Naive thymus-derived CD8-positive, alpha-beta T cell (primary cell): ENCODE results near the gene PTPRZ1. TPM values are rescaled to one million over a fixed set of nuclear protein-coding genes. Genes with fewer than 3 reads are reported as not detected.
A peak's percentile ranks its signal among the peaks of the same experiment; 100 is the strongest.

Experiments
- ATAC-seq, 2 donors: fragments of 150-1000 bp; cut with Tn5 transposase in 1 of 2; sonication (Bioruptor Pico), chemical (Tn5 transposase) in 1 of 2; 1 replicate in 1 of 2; 2 replicates in 1 of 2; pipeline ENCODE4 v1.10.0; 2021; ENCODE audit warnings: mild to moderate bottlenecking in 2 of 2, moderate library complexity in 2 of 2
- POLR2A ChIA-PET: fragments of 350-600 bp; sonication (Branson Sonifier 250); formaldehyde crosslinking; loops from one replicate; lab custom pipeline; 2021; ENCODE audit warnings: antibody characterized with exemption; lab: Charles Lee
- DNase-seq, 10 donors: peaks; one replicate each; pipeline versions ENCODE4 v3.0.0 to v3.0.0-alpha.2; 2020 to 2022
- H3K27ac Mint-ChIP-seq, 10 donors: one replicate each; pipeline ENCODE4 v1.8.0; 2020 to 2022; ENCODE audit warnings: mild to moderate bottlenecking in 10 of 10, mixed read lengths in 10 of 10, moderate library complexity in 4 of 10, inconsistent platforms in 1 of 10
- H3K27me3 Mint-ChIP-seq, 5 donors: one replicate each; pipeline ENCODE4 v1.8.0; 2021 to 2022; ENCODE audit warnings: mixed read lengths in 5 of 5
- H3K36me3 Mint-ChIP-seq, 3 donors: one replicate each; pipeline ENCODE4 v1.8.0; 2020 to 2022; ENCODE audit warnings: mixed read lengths in 3 of 3, mild to moderate bottlenecking in 2 of 3, inconsistent platforms in 1 of 3
- H3K4me1 Mint-ChIP-seq, 4 donors: one replicate each; pipeline ENCODE4 v1.8.0; 2021 to 2022; ENCODE audit warnings: mixed read lengths in 4 of 4
- H3K4me3 Mint-ChIP-seq, 10 donors: one replicate each; pipeline ENCODE4 v1.8.0; 2020 to 2022; ENCODE audit warnings: mild to moderate bottlenecking in 10 of 10, mixed read lengths in 10 of 10, moderate library complexity in 6 of 10, inconsistent platforms in 1 of 10
- H3K9me3 Mint-ChIP-seq, 9 donors: one replicate each; pipeline ENCODE4 v1.8.0; 2020 to 2022; ENCODE audit warnings: mixed read lengths in 9 of 9, mild to moderate bottlenecking in 3 of 9, inconsistent platforms in 1 of 9, moderate library complexity in 1 of 9
- polyA plus RNA-seq, 3 donors: library from polyadenylated mRNA; unstranded; fragments of 300-500 nt; fragmentation: Illumina TruSeq; gene quantifications; one replicate each; pipeline ENCODE4 v1.2.3, GENCODE V29; 2021
- total RNA-seq, 8 experiments: library from RNA in 2 of 8; stranded (reverse) in 2 of 8; gene quantifications; one replicate each; pipeline ENCODE4 v1.2.3 and lab custom pipeline; 2021 to 2026

PTPRZ1 gene
- total RNA-seq, result not detected
- polyA plus RNA-seq, result not detected
- 0 to 0.09 (median 0.03) reads per million in 6 experiments for total RNA-seq (lab: John Stamatoyannopoulos, UW)

- peak within 1 kb of the TSS in 5 of 10 donors; percentile 2 to 54 (median 24) for H3K4me3 Mint-ChIP-seq
- POLR2A ChIA-PET, result no interaction called here
- H3K27me3 Mint-ChIP-seq, result peaks cover 15 to 55% (median 31%) of the 10 kb centered on the region in 5 donors
- no peak for ATAC-seq
- no peak for DNase-seq
- peaks cover 3 to 12% (median 3%) of the 10 kb centered on the region in 3 donors for H3K36me3 Mint-ChIP-seq
- H3K9me3 Mint-ChIP-seq, result peaks cover 0 to 10% (median 3%) of the 10 kb centered on the region in 9 donors
- H3K4me1 Mint-ChIP-seq, result peaks cover 2 to 9% (median 5%) of the 10 kb centered on the region in 4 donors
- no peak within 1 kb of the TSS for H3K27ac Mint-ChIP-seq
Observed at GRCh38 chr7:121872831-121873288, at the start of gene PTPRZ1. PTPRZ1 (plus strand) TSS chr7:121873161; CDS start chr7:121873500, 339 bp downstream.

DNA sequence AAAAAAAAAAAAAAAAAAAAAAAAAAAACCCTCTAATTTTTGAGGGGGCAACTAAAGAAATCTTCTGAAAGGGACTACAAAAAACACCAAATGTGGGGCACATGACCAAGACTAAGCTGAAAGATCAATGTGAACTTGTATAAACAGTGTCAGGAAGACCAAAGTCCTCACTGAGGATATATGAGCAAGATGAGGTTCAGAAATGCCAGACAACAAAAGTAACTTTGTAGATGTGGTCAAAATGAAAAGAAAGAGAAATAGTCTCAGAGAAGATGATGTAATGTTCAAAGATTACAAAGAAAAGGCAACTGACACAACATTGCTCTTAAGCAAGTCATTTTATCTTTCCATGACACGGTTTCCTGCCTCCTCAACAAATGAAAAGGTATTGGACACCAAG lies 48.7 kb upstream of the PTPRZ1 start:
- Mint-ChIP-seq H3K36me3 (no peaks in the 10 kb centered on the region), H3K9me3 (peaks cover 0 to 18% (median 4%) of the 10 kb centered on the region in 9 donors), H3K4me1 (no peaks in the 10 kb centered on the region), H3K27me3 (no peaks in the 10 kb centered on the region), H3K4me3 (no peak overlapping the region), H3K27ac (no peak overlapping the region)
- DNase-seq (no peak), ATAC-seq (no peak)
- POLR2A ChIA-PET, result no interaction called here

DNA sequence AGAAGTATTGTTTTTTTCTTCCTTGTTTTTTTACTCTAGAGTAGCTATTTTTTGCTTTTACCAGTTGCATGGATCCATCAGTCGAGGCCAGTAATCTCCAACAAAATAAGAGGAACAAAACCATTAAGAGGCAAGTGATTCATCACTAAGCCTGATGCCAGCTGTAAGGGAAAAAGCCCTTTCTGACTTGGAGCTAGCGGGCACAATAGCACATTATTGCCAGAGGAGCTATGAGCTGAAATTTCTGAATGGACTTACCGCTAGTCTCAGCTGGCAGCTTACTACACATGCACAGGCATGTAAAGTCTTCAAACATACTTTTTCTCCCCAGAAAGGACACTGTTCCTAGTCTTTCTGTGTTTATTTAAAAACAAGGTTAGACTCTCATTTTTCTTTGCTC lies 41.6 kb upstream of the PTPRZ1 start:
- Mint-ChIP-seq H3K36me3 (no peaks in the 10 kb centered on the region), H3K4me3 (no peak overlapping the region), H3K27ac (no peak overlapping the region), H3K27me3 (no peaks in the 10 kb centered on the region), H3K9me3 (peaks cover 0 to 5% (median 0%) of the 10 kb centered on the region in 9 donors), H3K4me1 (no peaks in the 10 kb centered on the region)
- DNase-seq, result no peak
- ATAC-seq, result no peak
- POLR2A ChIA-PET, result no interaction called here

DNA sequence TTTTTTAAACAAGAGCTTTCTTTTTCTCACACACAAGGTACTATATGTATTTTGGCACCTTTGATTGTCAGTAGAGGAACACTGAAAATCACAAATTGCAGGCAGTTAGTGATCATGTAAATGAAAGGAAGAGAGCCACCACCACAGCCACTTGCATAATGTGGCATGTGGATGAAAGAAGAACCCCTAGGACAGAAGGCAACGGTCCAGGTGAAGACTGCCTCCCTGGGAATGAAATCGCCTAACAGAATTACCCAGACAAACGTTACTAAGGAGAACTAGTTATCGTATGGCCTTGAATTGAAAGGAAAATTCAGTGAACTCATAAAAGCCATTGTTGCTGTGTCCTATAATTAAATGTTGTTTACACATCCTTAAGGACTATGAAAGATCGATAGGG lies 41.2 kb upstream of the PTPRZ1 start:
- no peak for DNase-seq
- Mint-ChIP-seq H3K36me3 (no peaks in the 10 kb centered on the region), H3K27ac (no peak overlapping the region), H3K4me3 (no peak overlapping the region), H3K27me3 (no peaks in the 10 kb centered on the region), H3K9me3 (peaks cover 0 to 5% (median 0%) of the 10 kb centered on the region in 9 donors), H3K4me1 (no peaks in the 10 kb centered on the region)
- POLR2A ChIA-PET, result no interaction called here
- ATAC-seq, result no peak

DNA sequence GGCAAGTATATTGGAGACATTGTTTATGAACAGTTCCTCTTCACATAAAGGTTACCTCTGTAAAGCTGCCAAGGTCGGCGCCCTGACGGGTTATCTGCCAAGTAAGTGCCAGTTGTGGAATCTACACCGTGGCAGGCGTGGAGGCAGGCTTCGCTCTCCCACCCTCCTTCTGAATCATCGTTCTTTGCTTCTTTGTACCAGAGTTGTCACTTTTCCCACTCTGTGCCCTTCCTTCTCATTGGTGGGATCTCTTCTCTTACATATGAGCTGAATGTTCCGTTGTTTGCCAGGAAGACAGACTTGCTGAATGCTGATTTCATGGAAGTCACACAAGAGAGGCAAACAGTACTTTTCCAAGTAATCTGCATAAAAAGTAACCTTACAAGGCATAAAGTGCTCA lies 40.6 kb upstream of the PTPRZ1 start:
- H3K9me3 Mint-ChIP-seq, result peaks cover 0 to 5% (median 0%) of the 10 kb centered on the region in 9 donors

DNA sequence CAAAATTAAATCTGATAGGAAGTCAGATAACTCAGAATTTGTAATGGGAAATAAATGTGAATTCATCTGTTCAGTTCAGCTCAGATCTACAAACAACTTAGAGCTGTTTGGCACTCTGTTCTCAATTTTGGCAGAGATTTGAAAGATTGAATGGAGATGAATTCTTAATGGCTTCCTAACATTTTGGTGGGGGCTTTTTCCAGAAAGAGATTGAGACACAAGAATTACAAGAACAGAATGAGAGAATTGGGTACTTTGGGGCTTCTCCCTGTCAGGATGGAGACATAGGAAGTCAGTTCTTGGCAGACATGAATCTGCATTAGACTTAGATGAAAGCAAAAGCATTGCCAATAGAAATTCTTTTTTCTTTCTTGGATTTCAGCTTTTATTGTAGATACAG lies 39.0 kb upstream of the PTPRZ1 start:
- H3K4me3 Mint-ChIP-seq, result no peak overlapping the region
- H3K4me1 Mint-ChIP-seq, result no peaks in the 10 kb centered on the region
- ATAC-seq (no peak), DNase-seq (no peak)
- POLR2A ChIA-PET, result no interaction called here
- no peaks in the 10 kb centered on the region for H3K27me3 Mint-ChIP-seq
- no peaks in the 10 kb centered on the region for H3K36me3 Mint-ChIP-seq
- H3K27ac Mint-ChIP-seq, result no peak overlapping the region
- H3K9me3 Mint-ChIP-seq, result peaks cover 0 to 5% (median 0%) of the 10 kb centered on the region in 9 donors

More for the DNA sequence above, 40.6 kb upstream of the PTPRZ1 start:
- DNase-seq (no peak), ATAC-seq (no peak)
- Mint-ChIP-seq H3K4me1 (no peaks in the 10 kb centered on the region), H3K27ac (no peak overlapping the region), H3K4me3 (no peak overlapping the region), H3K36me3 (no peaks in the 10 kb centered on the region), H3K27me3 (no peaks in the 10 kb centered on the region)
- POLR2A ChIA-PET, result no interaction called here

DNA sequence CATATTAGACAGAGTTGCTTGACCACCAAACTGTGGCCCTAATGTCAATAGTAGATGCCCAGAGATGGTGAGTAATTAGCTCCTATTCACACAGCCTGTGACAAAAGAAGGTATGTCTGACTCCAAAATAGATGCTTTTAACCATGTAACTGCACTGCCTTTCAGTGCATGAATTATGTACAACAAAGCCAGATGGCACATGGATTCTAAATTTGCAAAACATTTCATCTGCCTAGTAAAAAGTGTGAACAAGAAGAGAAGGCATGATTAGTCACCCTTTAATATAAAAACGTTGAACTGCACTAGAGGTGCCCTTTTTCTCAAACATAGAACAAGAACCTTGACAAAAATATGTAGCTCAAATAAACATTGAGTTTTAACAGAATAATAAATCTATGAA lies 35.5 kb upstream of the PTPRZ1 start:
- no peak for DNase-seq
- Mint-ChIP-seq H3K4me1 (no peaks in the 10 kb centered on the region), H3K9me3 (peaks cover 0 to 13% (median 2%) of the 10 kb centered on the region in 9 donors), H3K4me3 (no peak overlapping the region), H3K36me3 (no peaks in the 10 kb centered on the region), H3K27ac (no peak overlapping the region), H3K27me3 (no peaks in the 10 kb centered on the region)
- POLR2A ChIA-PET, result no interaction called here
- no peak for ATAC-seq

GRCh38 chr7:121847041-121847440 lies 25.9 kb upstream of the PTPRZ1 start:
- Mint-ChIP-seq H3K9me3 (peaks cover 0 to 21% (median 6%) of the 10 kb centered on the region in 9 donors), H3K36me3 (no peaks in the 10 kb centered on the region), H3K27me3 (no peaks in the 10 kb centered on the region), H3K4me1 (no peaks in the 10 kb centered on the region), H3K27ac (no peak overlapping the region), H3K4me3 (no peak overlapping the region)
- no peak for DNase-seq
- POLR2A ChIA-PET, result no interaction called here
- no peak for ATAC-seq

GRCh38 chr7:121853307-121853706 lies 19.7 kb upstream of the PTPRZ1 start:
- POLR2A ChIA-PET, result no interaction called here
- DNase-seq (no peak), ATAC-seq (no peak)
- no peak overlapping the region for H3K4me3 Mint-ChIP-seq
- no peak overlapping the region for H3K27ac Mint-ChIP-seq
- no peaks in the 10 kb centered on the region for H3K4me1 Mint-ChIP-seq
- H3K36me3 Mint-ChIP-seq, result no peaks in the 10 kb centered on the region
- H3K27me3 Mint-ChIP-seq, result no peaks in the 10 kb centered on the region
- peaks cover 0 to 27% (median 7%) of the 10 kb centered on the region in 9 donors for H3K9me3 Mint-ChIP-seq

DNA sequence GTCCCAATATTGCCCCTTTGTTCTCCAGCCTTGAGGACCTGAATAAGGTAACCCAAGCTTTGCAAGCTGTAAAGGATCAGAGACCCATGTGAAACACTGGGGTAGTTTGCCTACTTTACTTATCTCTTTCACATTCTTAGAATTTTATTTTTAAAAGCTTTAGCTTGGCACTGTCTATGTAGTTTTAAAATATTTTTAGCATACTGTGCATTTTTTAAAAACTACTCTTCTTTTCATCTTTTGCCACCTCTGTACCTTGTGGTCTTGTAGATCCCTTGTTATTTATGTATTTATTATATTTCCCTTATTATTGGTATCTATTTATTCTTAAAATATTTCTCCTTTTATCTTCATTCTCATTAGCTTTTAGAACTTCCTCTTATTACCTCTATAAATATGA lies 12.0 kb upstream of the PTPRZ1 start:
- peaks cover 0 to 12% (median under 1%) of the 10 kb centered on the region in 9 donors for H3K9me3 Mint-ChIP-seq
- H3K27ac Mint-ChIP-seq, result no peak overlapping the region
- POLR2A ChIA-PET, result no interaction called here
- H3K4me1 Mint-ChIP-seq, result no peaks in the 10 kb centered on the region
- H3K4me3 Mint-ChIP-seq, result no peak overlapping the region
- H3K27me3 Mint-ChIP-seq, result peaks cover 0 to 3% (median 0%) of the 10 kb centered on the region in 5 donors
- ATAC-seq, result no peak
- no peak for DNase-seq
- H3K36me3 Mint-ChIP-seq, result no peaks in the 10 kb centered on the region

- Mint-ChIP-seq H3K4me1 (no peaks in the 10 kb centered on the region), H3K36me3 (peaks cover 0 to 5% (median 0%) of the 10 kb centered on the region in 3 donors), H3K27ac (no peak overlapping the region), H3K9me3 (peaks cover 0 to 12% (median 2%) of the 10 kb centered on the region in 9 donors), H3K4me3 (no peak overlapping the region), H3K27me3 (peaks cover 0 to 3% (median 0%) of the 10 kb centered on the region in 5 donors)
- ATAC-seq (no peak), DNase-seq (no peak)
- POLR2A ChIA-PET, result no interaction called here
Observed at GRCh38 chr7:121862591-121862990, 10.4 kb upstream of the PTPRZ1 start.

DNA sequence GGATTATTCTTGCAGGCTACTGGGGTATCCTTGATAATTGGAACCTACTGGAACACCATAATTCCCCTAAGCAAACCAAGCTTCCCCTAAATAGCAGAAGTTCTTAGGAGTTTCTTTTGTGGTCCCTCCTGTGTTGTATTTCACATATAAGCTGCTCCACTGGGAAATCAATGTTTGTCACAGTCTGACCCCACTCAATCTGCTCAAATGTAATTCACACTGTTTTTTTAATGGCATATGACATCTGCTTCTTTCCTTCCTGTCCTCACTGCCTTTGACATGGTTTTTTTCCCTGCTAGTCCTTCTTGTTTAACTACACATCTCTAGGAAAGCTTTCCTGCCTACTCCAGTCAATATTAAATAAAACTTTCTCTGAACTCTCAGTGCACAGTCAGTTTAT lies 1.8 kb upstream of the PTPRZ1 start:
- no peak overlapping the region for H3K4me3 Mint-ChIP-seq
- peaks cover 3 to 17% (median 3%) of the 10 kb centered on the region in 3 donors for H3K36me3 Mint-ChIP-seq
- H3K4me1 Mint-ChIP-seq, result peaks cover 2 to 9% (median 5%) of the 10 kb centered on the region in 4 donors
- ATAC-seq, result no peak
- no peak for DNase-seq
- H3K27ac Mint-ChIP-seq, result peak overlapping the region in 1 of 10 donors; percentile 15
- peaks cover 0 to 18% (median 3%) of the 10 kb centered on the region in 9 donors for H3K9me3 Mint-ChIP-seq
- H3K27me3 Mint-ChIP-seq, result peaks cover 15 to 55% (median 31%) of the 10 kb centered on the region in 5 donors
- POLR2A ChIA-PET, result no interaction called here

DNA sequence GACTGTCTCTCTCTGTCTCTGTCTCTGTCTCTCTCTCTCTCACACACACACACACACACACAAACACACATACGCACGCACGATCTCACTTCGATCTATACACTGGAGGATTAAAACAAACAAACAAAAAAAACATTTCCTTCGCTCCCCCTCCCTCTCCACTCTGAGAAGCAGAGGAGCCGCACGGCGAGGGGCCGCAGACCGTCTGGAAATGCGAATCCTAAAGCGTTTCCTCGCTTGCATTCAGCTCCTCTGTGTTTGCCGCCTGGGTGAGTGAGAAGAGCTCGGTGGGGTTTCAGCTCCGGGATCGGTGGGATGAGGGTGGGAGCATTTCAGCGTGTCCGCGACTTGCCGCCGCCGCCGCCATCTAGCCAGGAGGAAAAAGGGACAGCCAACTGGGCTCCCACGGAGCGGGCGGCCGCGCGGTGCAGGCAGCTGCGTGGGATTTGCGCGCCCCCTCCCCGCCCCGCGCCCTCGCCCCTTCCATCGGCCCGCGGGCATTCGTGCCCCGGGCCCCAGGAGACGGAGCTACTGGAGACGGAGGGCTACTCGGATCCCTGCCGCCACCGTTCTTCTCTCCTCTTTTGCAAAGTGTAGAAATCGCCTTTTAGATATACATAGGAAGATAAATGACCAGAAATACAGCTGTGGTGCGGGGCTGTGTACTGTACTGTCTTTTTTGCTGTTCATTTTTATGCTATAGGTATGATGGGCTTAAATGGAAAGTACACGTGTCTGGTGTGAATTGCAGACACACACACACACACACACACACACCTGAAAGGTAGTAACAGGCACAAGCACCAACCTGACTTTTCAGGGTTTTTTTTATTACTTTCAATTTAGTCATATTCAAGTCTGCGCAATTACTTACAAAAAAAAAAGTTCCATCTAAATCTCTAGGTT lies 581 bp downstream of the PTPRZ1 start:
- peaks cover 0 to 10% (median 3%) of the 10 kb centered on the region in 9 donors for H3K9me3 Mint-ChIP-seq
- H3K4me1 Mint-ChIP-seq, result peaks cover 2 to 9% (median 5%) of the 10 kb centered on the region in 4 donors
- H3K27ac Mint-ChIP-seq, result no peak overlapping the region
- POLR2A ChIA-PET, result no interaction called here
- ATAC-seq, result no peak
- DNase-seq, result no peak
- peaks cover 3 to 12% (median 3%) of the 10 kb centered on the region in 3 donors for H3K36me3 Mint-ChIP-seq
- peaks cover 15 to 55% (median 31%) of the 10 kb centered on the region in 5 donors for H3K27me3 Mint-ChIP-seq
- peak overlapping the region in 5 of 10 donors; percentile 2 to 54 (median 24) for H3K4me3 Mint-ChIP-seq
